ENCODE results near the gene TFF2. TPM values are rescaled to one million over a fixed set of nuclear protein-coding genes. Genes with fewer than 3 reads are reported as not detected.

TFF2 gene
- polyA plus RNA-seq, 1 donor (not counting 4 experiments of a cell fraction or from before 2014, with no cell fraction given): not detected

DNA sequence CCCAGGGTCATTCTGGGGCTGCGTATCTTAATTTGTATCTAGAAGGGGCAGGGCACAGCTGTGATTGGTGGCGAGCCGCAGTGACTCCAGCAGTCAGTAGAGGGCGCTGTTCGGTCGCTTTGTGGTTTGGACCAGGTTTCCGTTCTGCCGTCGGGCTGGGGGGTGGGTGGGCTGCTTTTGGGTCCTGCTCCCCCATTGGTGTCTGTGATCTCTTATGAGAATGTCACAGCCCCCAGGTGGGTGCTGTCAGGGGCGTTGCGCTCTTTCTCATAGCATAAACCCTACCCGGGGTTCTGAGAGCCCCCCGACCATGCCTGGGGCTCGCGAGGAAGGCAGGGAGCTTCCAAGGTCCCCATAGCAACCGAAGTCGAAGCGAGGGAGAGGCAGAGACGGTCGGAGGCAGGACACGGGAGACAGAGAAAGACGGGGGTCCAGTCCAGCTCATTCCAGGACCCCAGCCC, 41.0 kb downstream of the TFF2 start:
- no peak for FAIRE-seq
- dilution Hi-C loops (cut with MboI; ENCODE audit: extremely low pct_ligation_motif_present, low sequenced_read_pairs): no loop called here
- Histone ChIP-seq H2AFZ (ENCODE audit: control insufficient read depth, low read length) (no peak overlapping the region), H3K27me3 (ENCODE audit: control insufficient read depth, extremely low read depth, insufficient read depth, low read length) (peaks cover 6% of the 10 kb centered on the region), H3K4me2 (ENCODE audit: control insufficient read depth, extremely low read depth, insufficient read depth, low read depth, low read length) (no peak overlapping the region), H3K79me2 (ENCODE audit: control insufficient read depth, insufficient read depth, low read length) (no peaks in the 10 kb centered on the region), H3K4me3 (ENCODE audit: control insufficient read depth in 2 of 3, extremely low read depth in 1 of 3, insufficient read depth in 2 of 3, low read depth in 1 of 3, low read length in 3 of 3) (no peak overlapping the region), H3K9me1 (ENCODE audit: control insufficient read depth, extremely low read depth, insufficient read depth, low read length) (no peaks in the 10 kb centered on the region), H3K36me3 (ENCODE audit: control insufficient read depth in 2 of 2, extremely low read depth in 1 of 2, insufficient read depth in 2 of 2, low read length in 2 of 2) (no peaks in the 10 kb centered on the region), H3K4me1 (ENCODE audit: control insufficient read depth, extremely low read depth, insufficient read depth, low read length) (peaks cover 2% of the 10 kb centered on the region), H3K27ac (ENCODE audit: control insufficient read depth, insufficient read depth, low read length) (no peak overlapping the region), H3K9me3 (ENCODE audit: control insufficient read depth, low read depth, low read length) (no peaks in the 10 kb centered on the region), H3K9ac (ENCODE audit: control insufficient read depth, extremely low read depth, insufficient read depth, low read length) (no peak overlapping the region), H4K20me1 (ENCODE audit: control insufficient read depth, extremely low read depth, insufficient read depth, low read length) (no peaks in the 10 kb centered on the region)
- TF ChIP-seq, protein P1, sequence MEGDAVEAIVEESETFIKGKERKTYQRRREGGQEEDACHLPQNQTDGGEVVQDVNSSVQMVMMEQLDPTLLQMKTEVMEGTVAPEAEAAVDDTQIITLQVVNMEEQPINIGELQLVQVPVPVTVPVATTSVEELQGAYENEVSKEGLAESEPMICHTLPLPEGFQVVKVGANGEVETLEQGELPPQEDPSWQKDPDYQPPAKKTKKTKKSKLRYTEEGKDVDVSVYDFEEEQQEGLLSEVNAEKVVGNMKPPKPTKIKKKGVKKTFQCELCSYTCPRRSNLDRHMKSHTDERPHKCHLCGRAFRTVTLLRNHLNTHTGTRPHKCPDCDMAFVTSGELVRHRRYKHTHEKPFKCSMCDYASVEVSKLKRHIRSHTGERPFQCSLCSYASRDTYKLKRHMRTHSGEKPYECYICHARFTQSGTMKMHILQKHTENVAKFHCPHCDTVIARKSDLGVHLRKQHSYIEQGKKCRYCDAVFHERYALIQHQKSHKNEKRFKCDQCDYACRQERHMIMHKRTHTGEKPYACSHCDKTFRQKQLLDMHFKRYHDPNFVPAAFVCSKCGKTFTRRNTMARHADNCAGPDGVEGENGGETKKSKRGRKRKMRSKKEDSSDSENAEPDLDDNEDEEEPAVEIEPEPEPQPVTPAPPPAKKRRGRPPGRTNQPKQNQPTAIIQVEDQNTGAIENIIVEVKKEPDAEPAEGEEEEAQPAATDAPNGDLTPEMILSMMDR (optimal IDR thresholded peaks at IDR 0.05 in 1 of 3, IDR thresholded peaks at IDR 0.05 in 1 of 3, conservative IDR thresholded peaks at IDR 0.05 in 1 of 3; ENCODE audit: extremely low read depth in 1 of 3, insufficient read depth in 2 of 3, low read length in 3 of 3): peak; percentile 69 to 93 (median 85)
- TF ChIP-seq EZH2 (IDR thresholded peaks at IDR 0.05; ENCODE audit: low read length): peak; percentile 6
- no peak for DNase-seq (ENCODE audit: low read depth, low spot score)

DNA sequence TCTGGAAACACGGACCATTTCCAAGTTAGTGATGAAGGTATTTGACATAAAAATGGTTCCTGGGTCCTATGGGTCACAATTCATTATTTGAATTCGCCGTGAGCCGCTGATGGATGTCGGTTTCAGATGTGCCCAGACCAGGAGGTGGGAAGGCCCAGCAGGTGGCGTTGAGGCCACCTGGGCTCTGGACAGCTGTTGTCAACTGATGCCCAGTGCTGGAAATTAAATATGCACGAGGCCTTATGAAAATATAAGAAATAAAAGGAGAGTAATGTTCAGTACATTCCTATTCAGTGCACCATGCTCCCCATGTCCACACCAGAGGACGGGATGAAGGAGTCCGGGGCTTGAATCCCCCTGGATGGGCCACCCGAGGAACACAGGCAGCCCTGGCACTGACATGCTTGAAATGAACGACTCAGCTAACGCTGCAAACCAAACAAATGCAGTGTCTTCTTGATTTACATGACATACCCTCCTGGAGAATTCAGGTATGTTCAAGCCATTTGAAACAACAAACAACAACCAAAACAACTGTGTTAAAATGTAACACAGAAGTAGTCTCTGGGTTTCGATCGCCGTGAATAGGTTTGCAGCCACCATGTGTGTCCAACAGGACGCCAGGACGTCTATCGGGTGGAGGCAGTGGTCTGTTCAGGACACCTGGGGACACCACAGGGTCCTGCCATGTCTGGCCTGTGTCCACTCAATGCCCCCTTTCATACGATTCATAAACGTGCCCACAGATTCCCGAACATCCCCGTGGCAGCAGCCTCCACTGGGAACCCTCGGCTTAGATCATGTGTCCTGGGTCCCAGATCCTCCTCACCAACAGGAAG, 41.7 kb downstream of the TFF2 start:
- TF ChIP-seq EZH2 (IDR thresholded peaks at IDR 0.05; ENCODE audit: low read length): peak; percentile 3
- TF ChIP-seq, protein P1 (optimal IDR thresholded peaks at IDR 0.05 in 1 of 3, IDR thresholded peaks at IDR 0.05 in 1 of 3, conservative IDR thresholded peaks at IDR 0.05 in 1 of 3; ENCODE audit: extremely low read depth in 1 of 3, insufficient read depth in 2 of 3, low read length in 3 of 3): peak in 1 of 3 experiments; percentile 2
- H3K27ac ChIP-seq (ENCODE audit: control insufficient read depth, insufficient read depth, low read length): no peak overlapping the region
- H3K4me3 ChIP-seq (ENCODE audit: control insufficient read depth in 2 of 3, extremely low read depth in 1 of 3, insufficient read depth in 2 of 3, low read depth in 1 of 3, low read length in 3 of 3): no peak overlapping the region
- FAIRE-seq: no peak
- no peaks in the 10 kb centered on the region for H4K20me1 ChIP-seq (ENCODE audit: control insufficient read depth, extremely low read depth, insufficient read depth, low read length)
- dilution Hi-C loops (cut with MboI; ENCODE audit: extremely low pct_ligation_motif_present, low sequenced_read_pairs): no loop called here
- no peak overlapping the region for H3K9ac ChIP-seq (ENCODE audit: control insufficient read depth, extremely low read depth, insufficient read depth, low read length)
- no peaks in the 10 kb centered on the region for H3K9me3 ChIP-seq (ENCODE audit: control insufficient read depth, low read depth, low read length)
- no peaks in the 10 kb centered on the region for H3K36me3 ChIP-seq (ENCODE audit: control insufficient read depth in 2 of 2, extremely low read depth in 1 of 2, insufficient read depth in 2 of 2, low read length in 2 of 2)
- no peak overlapping the region for H2AFZ ChIP-seq (ENCODE audit: control insufficient read depth, low read length)
- DNase-seq (ENCODE audit: low read depth, low spot score): no peak
- no peak overlapping the region for H3K4me2 ChIP-seq (ENCODE audit: control insufficient read depth, extremely low read depth, insufficient read depth, low read depth, low read length)
- no peaks in the 10 kb centered on the region for H3K9me1 ChIP-seq (ENCODE audit: control insufficient read depth, extremely low read depth, insufficient read depth, low read length)
- peaks cover 6% of the 10 kb centered on the region for H3K27me3 ChIP-seq (ENCODE audit: control insufficient read depth, extremely low read depth, insufficient read depth, low read length)
- H3K79me2 ChIP-seq (ENCODE audit: control insufficient read depth, insufficient read depth, low read length): no peaks in the 10 kb centered on the region
- peaks cover 2% of the 10 kb centered on the region for H3K4me1 ChIP-seq (ENCODE audit: control insufficient read depth, extremely low read depth, insufficient read depth, low read length)

All from keratinocyte (primary cell).